H1 (cell line): ENCODE data around the gene KLF9.

Experiments
- MAFK ChIP-seq: IDR thresholded peaks from 2 replicates; pipeline ENCODE4 v1.6.1; 2012; ENCODE audit warnings: low read depth, mild to moderate bottlenecking, improper control_type of control experiment, low read length
- ZNF274 ChIP-seq: IDR thresholded peaks from 2 replicates; pipeline ENCODE4 v1.7.0; 2012; ENCODE audit warnings: low read length, borderline replicate concordance; ENCODE audit errors: extremely low read depth

GRCh38 chr9:70420441-70421271, 6.2 kb upstream of the KLF9 start:
- TF ChIP-seq ZNF274 (no peak), MAFK (no peak)
